ENCODE measurements around the gene SASH1.

Gene SASH1

GRCh38 chr6:148423133-148423532 lies 80.5 kb downstream of the SASH1 start:
- no peak overlapping the region for H3K27ac ChIP-seq
- no peak for TF ChIP-seq CTCF (conservative IDR thresholded peaks at IDR 0.05; ENCODE audit: low read depth)
- ChIA-PET POLR2A (ENCODE audit: low non-redundant PET) (no interaction called here), CTCF (interaction anchor here (1.0 kb wide), 1 partner anchor 10 kb away, joined by 3 read pairs; no protein-coding TSS in a partner anchor)
- no peak for DNase-seq (ENCODE audit: low spot score)

DNA sequence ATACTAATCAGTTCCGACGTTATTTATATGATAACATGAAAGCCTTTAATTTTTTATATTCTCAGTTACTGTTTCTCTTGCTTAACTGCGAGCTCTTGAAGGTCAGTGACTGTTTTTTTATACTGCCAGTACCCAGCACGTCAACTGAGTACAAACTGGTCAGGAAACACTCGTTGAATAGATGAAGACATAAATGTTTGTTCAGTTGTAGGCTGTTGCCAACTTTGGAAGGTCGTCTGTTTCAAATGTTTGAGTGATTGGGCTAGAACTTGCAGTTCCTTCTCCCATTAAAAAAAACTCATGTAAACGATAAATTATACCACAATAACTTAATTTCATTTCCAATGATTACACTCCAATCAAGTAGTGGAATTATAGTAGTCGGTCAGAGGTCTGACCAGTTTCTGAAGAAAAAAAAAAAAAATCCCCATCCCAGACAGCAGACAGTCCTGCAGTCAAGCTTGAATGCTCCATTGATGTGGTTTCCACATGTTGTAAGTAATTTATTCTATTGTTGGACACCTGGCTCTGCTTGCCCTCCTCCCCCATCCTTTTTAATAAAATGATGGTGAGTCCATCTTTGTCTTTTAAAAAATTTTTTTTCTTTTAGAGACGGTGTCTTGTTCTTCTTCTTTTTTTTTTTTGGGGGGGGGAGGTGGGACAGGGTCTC lies 81.1 kb downstream of the SASH1 start:
- ChIA-PET POLR2A (ENCODE audit: low non-redundant PET) (no interaction called here), CTCF (interaction anchor here (1.0 kb wide), 1 partner anchor 10 kb away, joined by 3 read pairs; no protein-coding TSS in a partner anchor)
- DNase-seq (ENCODE audit: low spot score), result no peak
- H3K27ac ChIP-seq, result no peak overlapping the region
- no peak for TF ChIP-seq CTCF (conservative IDR thresholded peaks at IDR 0.05; ENCODE audit: low read depth)

- TF ChIP-seq CTCF (conservative IDR thresholded peaks at IDR 0.05; ENCODE audit: low read depth), result no peak
- CTCF ChIA-PET, result no interaction called here
- POLR2A ChIA-PET (ENCODE audit: low non-redundant PET), result no interaction called here
- no peak for DNase-seq (ENCODE audit: low spot score)
- H3K27ac ChIP-seq, result no peak overlapping the region
Observed at GRCh38 chr6:148425443-148425842, 82.8 kb downstream of the SASH1 start.

GRCh38 chr6:148426317-148426977 lies 83.8 kb downstream of the SASH1 start:
- POLR2A ChIA-PET (ENCODE audit: low non-redundant PET), result no interaction called here
- no peak overlapping the region for H3K27ac ChIP-seq
- CTCF ChIA-PET, result no interaction called here

GRCh38 chr6:148427333-148427732 lies 84.7 kb downstream of the SASH1 start:
- POLR2A ChIA-PET (ENCODE audit: low non-redundant PET), result no interaction called here

More at GRCh38 chr6:148426317-148426977, 83.8 kb downstream of the SASH1 start:
- DNase-seq (ENCODE audit: low spot score), result no peak
- no peak for TF ChIP-seq CTCF (conservative IDR thresholded peaks at IDR 0.05; ENCODE audit: low read depth)

GRCh38 chr6:148429423-148429822 lies 86.8 kb downstream of the SASH1 start:
- ChIA-PET POLR2A (ENCODE audit: low non-redundant PET) (no interaction called here), CTCF (no interaction called here)
- no peak for TF ChIP-seq CTCF (conservative IDR thresholded peaks at IDR 0.05; ENCODE audit: low read depth)
- H3K27ac ChIP-seq, result no peak overlapping the region
- DNase-seq (ENCODE audit: low spot score), result no peak

More at GRCh38 chr6:148427333-148427732, 84.7 kb downstream of the SASH1 start:
- CTCF ChIA-PET, result no interaction called here
- H3K27ac ChIP-seq, result no peak overlapping the region
- no peak for DNase-seq (ENCODE audit: low spot score)
- no peak for TF ChIP-seq CTCF (conservative IDR thresholded peaks at IDR 0.05; ENCODE audit: low read depth)

All from RWPE1 (cell line).